BLaER1 treated with 17β-estradiol and CSF1 and Interleukin-3, amounts not matched to agents 10 nM and 100 nM (cell line): ENCODE data around the gene PRPF39.

Experiments used
- H3K27ac ChIP-seq, 11 experiments: shearing (Covaris generic); formaldehyde crosslinking; 2 replicates each; pipeline ENCODE4 v1.8.1; 2022
- H3K27me3 ChIP-seq, 11 experiments: shearing (Covaris generic); formaldehyde crosslinking; 2 replicates each; pipeline ENCODE4 v1.8.1; 2022
- H3K36me3 ChIP-seq, 11 experiments: shearing (Covaris generic); formaldehyde crosslinking; 2 replicates each; pipeline ENCODE4 v1.8.1; 2022
- H3K4me1 ChIP-seq, 10 experiments: shearing (Covaris generic); formaldehyde crosslinking; 2 replicates each; pipeline ENCODE4 v1.8.1; 2022
- H3K4me2 ChIP-seq, 11 experiments: shearing (Covaris generic); formaldehyde crosslinking; 2 replicates each; pipeline ENCODE4 v1.8.1; 2022
- H3K4me3 ChIP-seq, 10 experiments: shearing (Covaris generic); formaldehyde crosslinking; 2 replicates each; pipeline ENCODE4 v1.8.1; 2022
- H3K9ac ChIP-seq, 11 experiments: shearing (Covaris generic); formaldehyde crosslinking; 2 replicates each; pipeline ENCODE4 v1.8.1; 2022
- H3K9me3 ChIP-seq, 11 experiments: shearing (Covaris generic); formaldehyde crosslinking; replicated peaks in 1 of 11; 2 replicates each; pipeline ENCODE4 v1.8.1; 2022
- H4K20me1 ChIP-seq, 11 experiments: shearing (Covaris generic); formaldehyde crosslinking; 2 replicates each; pipeline ENCODE4 v1.8.1; 2022
- Cebpa-rat ChIP-seq, 11 experiments: shearing (Covaris generic); IDR thresholded peaks; 2 replicates each; pipeline ENCODE4 v1.8.1; 2022

Gene PRPF39

GRCh38 chr14:45120096-45120495 lies 36.2 kb downstream of the PRPF39 start:
- Histone ChIP-seq H3K36me3 (peaks cover 89 to 100% (median 99%) of the 10 kb centered on the region in 11 experiments), H4K20me1 (peaks cover 0 to 16% (median 4%) of the 10 kb centered on the region in 11 experiments; a peak in 10 of 22 replicates)
- TF ChIP-seq Cebpa-rat (IDR thresholded peaks at IDR 0.05) = no peak

DNA sequence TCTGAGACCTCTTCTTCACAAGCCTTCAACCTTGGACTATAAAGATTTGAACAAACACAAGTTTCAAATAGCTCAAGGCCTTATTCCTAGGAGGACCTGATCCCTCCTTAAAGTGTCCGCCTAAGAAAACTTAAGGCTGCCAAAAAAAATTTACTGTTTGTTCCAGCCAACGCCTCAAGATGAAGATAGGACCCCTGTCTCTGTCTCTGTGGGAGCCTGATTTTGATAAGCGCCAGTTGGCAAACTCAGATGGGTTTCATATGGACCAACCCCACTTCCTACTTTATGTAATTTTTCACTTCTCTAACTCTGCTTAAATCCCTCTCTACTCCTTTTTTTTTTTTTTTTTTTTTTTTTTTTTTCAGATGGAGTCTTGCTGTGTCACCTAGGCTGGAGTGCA lies 39.4 kb downstream of the PRPF39 start:
- no peak for TF ChIP-seq Cebpa-rat (IDR thresholded peaks at IDR 0.05)
- H3K4me3 ChIP-seq = no peak overlapping the region
- no peak overlapping the region for H3K9ac ChIP-seq
- no peaks in the 10 kb centered on the region for H3K9me3 ChIP-seq
- H3K27ac ChIP-seq = no peak overlapping the region
- no peaks in the 10 kb centered on the region for H3K4me1 ChIP-seq
- H3K36me3 ChIP-seq = peaks cover 88 to 100% (median 97%) of the 10 kb centered on the region in 11 experiments
- H3K4me2 ChIP-seq = no peak overlapping the region
- H3K27me3 ChIP-seq = no peaks in the 10 kb centered on the region
- peaks cover 0 to 6% (median under 1%) of the 10 kb centered on the region in 11 experiments; a peak in 6 of 22 replicates for H4K20me1 ChIP-seq

More at GRCh38 chr14:45120096-45120495, 36.2 kb downstream of the PRPF39 start:
- no peak overlapping the region for H3K4me2 ChIP-seq
- no peaks in the 10 kb centered on the region for H3K4me1 ChIP-seq
- no peaks in the 10 kb centered on the region for H3K27me3 ChIP-seq
- H3K9ac ChIP-seq = no peak overlapping the region
- no peak overlapping the region for H3K27ac ChIP-seq
- H3K4me3 ChIP-seq = no peak overlapping the region
- H3K9me3 ChIP-seq = no peaks in the 10 kb centered on the region

- H3K9ac ChIP-seq = no peak overlapping the region
- H4K20me1 ChIP-seq = peaks cover 0 to 9% (median 0%) of the 10 kb centered on the region in 11 experiments; a peak in 4 of 22 replicates
- peaks cover 83 to 99% (median 86%) of the 10 kb centered on the region in 11 experiments for H3K36me3 ChIP-seq
These were observed 41.8 kb downstream of the PRPF39 start for GRCh38 chr14:45125754-45126153.

GRCh38 chr14:45128963-45129629 lies 45.2 kb downstream of the PRPF39 start:
- H3K27ac ChIP-seq = no peak overlapping the region
- H4K20me1 ChIP-seq = peaks cover 0 to 9% (median 0%) of the 10 kb centered on the region in 11 experiments; a peak in 2 of 22 replicates
- no peak for TF ChIP-seq Cebpa-rat (IDR thresholded peaks at IDR 0.05)
- H3K27me3 ChIP-seq = no peaks in the 10 kb centered on the region
- H3K36me3 ChIP-seq = peaks cover 51 to 78% (median 56%) of the 10 kb centered on the region in 11 experiments
- no peak overlapping the region for H3K4me2 ChIP-seq
- H3K4me3 ChIP-seq = no peak overlapping the region
- H3K9ac ChIP-seq = no peak overlapping the region
- no peaks in the 10 kb centered on the region for H3K9me3 ChIP-seq
- H3K4me1 ChIP-seq = peaks cover 6 to 33% (median 16%) of the 10 kb centered on the region in 10 experiments; a peak in 19 of 20 replicates

More at GRCh38 chr14:45125754-45126153, 41.8 kb downstream of the PRPF39 start:
- Histone ChIP-seq H3K4me3 (no peak overlapping the region), H3K4me1 (peaks cover 0 to 6% (median 1%) of the 10 kb centered on the region in 10 experiments; a peak in 8 of 20 replicates), H3K9me3 (no peaks in the 10 kb centered on the region), H3K27ac (no peak overlapping the region), H3K27me3 (no peaks in the 10 kb centered on the region), H3K4me2 (no peak overlapping the region)
- TF ChIP-seq Cebpa-rat (IDR thresholded peaks at IDR 0.05) = no peak

- no peak for TF ChIP-seq Cebpa-rat (IDR thresholded peaks at IDR 0.05)
- Histone ChIP-seq H3K4me3 (peak overlapping the region; percentile 61 to 91 (median 86)), H3K36me3 (peaks cover 8 to 33% (median 12%) of the 10 kb centered on the region in 11 experiments; a peak in 20 of 22 replicates), H3K9me3 (no peaks in the 10 kb centered on the region), H3K27ac (peak overlapping the region; percentile 89 to 97 (median 94)), H3K9ac (peak overlapping the region; percentile 89 to 96 (median 94)), H4K20me1 (peaks cover 0 to 13% (median 0%) of the 10 kb centered on the region in 11 experiments; a peak in 6 of 22 replicates), H3K27me3 (no peaks in the 10 kb centered on the region), H3K4me2 (peak overlapping the region; percentile 72 to 93 (median 81)), H3K4me1 (peaks cover 21 to 57% (median 39%) of the 10 kb centered on the region in 10 experiments)
These were observed 49.8 kb downstream of the PRPF39 start for GRCh38 chr14:45133683-45134050.

DNA sequence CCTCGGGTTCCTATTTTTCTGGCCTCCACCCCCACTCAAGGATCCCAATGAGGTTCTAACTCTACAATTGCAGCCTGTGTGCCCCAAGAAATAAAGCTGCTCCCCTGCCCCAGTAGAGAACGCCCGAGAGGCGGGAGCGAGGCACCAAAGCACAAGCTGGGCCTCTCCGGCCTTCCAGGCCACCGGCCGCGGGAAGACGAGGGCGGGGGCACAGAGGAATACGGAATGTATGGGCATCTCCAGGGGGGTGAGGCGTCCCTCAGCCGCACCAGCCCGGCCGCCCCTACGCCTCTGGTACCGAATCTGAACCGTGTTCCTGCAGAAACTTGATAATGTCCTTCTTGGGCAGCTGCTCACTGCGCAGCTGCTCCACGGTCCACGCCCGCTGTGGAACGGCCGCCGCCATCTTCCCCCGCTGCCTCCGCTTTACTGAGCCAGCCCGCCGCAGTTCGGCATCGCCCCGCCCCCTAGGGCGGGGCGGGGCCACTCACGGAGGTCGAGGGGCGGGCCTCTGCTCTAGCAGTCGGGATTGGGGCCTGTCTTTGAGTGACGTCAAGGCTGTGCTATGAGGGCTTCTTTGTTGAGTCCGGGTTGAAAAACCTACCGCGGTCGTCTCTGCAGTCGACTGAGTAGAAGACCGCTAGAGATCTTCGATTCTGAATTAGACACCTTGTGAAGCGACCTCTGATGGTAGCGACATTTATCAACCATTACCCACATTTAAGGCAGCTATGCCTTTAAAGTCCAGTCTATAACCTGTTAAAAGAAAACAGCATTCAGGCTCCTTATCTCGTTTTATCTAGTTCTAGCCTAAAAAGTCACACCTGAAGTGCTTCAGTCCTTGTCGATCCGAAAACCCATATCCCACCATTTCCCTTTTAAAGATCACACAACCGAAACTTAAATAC lies 50.4 kb downstream of the PRPF39 start, which contains the start of gene FKBP3:
TSS of gene FKBP3 (minus strand) at position 431 of the 908 bp plus-strand sequence. CDS start at position 406, 25 bp downstream.
- Histone ChIP-seq H3K4me2 (peak within 1 kb of the TSS; percentile 77 to 95 (median 91)), H3K27me3 (no peaks in the 10 kb centered on the region), H3K36me3 (peaks cover 4 to 26% (median 7%) of the 10 kb centered on the region in 11 experiments; a peak in 20 of 22 replicates), H4K20me1 (peaks cover 0 to 13% (median 0%) of the 10 kb centered on the region in 11 experiments; a peak in 6 of 22 replicates), H3K4me1 (peaks cover 23 to 59% (median 42%) of the 10 kb centered on the region in 10 experiments), H3K9ac (peak within 1 kb of the TSS; percentile 89 to 96 (median 94)), H3K27ac (peak within 1 kb of the TSS; percentile 89 to 97 (median 94)), H3K4me3 (peak within 1 kb of the TSS; percentile 61 to 91 (median 86)), H3K9me3 (no peaks in the 10 kb centered on the region)
- no peak for TF ChIP-seq Cebpa-rat (IDR thresholded peaks at IDR 0.05)

DNA sequence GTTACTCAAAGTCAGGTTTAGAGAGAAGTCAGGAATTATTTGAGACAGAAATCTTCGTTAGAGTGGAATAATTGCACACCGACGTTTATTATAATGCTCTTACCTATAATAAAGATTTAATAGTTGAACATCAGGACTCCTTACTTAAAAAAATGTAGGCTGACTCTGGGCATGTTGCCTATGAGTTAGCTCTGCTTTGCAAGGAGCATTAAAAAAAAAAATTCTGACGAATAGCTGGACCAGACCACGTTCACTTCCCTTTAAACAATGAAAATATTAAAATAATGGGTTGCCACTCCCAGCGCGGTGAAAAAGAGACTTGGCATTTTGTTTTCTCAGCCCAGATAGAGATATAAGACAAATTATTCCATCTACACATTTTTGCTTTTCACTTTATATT lies 51.2 kb downstream of the PRPF39 start:
- peak overlapping the region; percentile 61 to 91 (median 86) for H3K4me3 ChIP-seq
- H3K27me3 ChIP-seq = no peaks in the 10 kb centered on the region
- H3K36me3 ChIP-seq = peaks cover 0 to 27% (median 0%) of the 10 kb centered on the region in 11 experiments; a peak in 5 of 22 replicates
- peaks cover 23 to 59% (median 45%) of the 10 kb centered on the region in 10 experiments for H3K4me1 ChIP-seq
- TF ChIP-seq Cebpa-rat (IDR thresholded peaks at IDR 0.05) = no peak
- peak overlapping the region; percentile 89 to 97 (median 94) for H3K27ac ChIP-seq
- peaks cover 0 to 22% (median 0%) of the 10 kb centered on the region in 11 experiments; a peak in 6 of 22 replicates for H4K20me1 ChIP-seq
- H3K9ac ChIP-seq = peak overlapping the region; percentile 89 to 96 (median 94)
- H3K9me3 ChIP-seq = no peaks in the 10 kb centered on the region
- peak overlapping the region; percentile 77 to 95 (median 91) for H3K4me2 ChIP-seq

GRCh38 chr14:45135659-45136395 lies 51.9 kb downstream of the PRPF39 start, which contains the start of gene FANCM:
FANCM (plus strand) TSS chr14:45135930; CDS start chr14:45136032, 102 bp downstream.
- H3K4me1 ChIP-seq = peaks cover 23 to 53% (median 42%) of the 10 kb centered on the region in 10 experiments
- peak within 1 kb of the TSS; percentile 61 to 91 (median 86) for H3K4me3 ChIP-seq
- peaks cover 0 to 29% (median 4%) of the 10 kb centered on the region in 11 experiments; a peak in 7 of 22 replicates for H3K36me3 ChIP-seq
- H4K20me1 ChIP-seq = peaks cover 0 to 19% (median 0%) of the 10 kb centered on the region in 11 experiments; a peak in 6 of 22 replicates
- peak within 1 kb of the TSS; percentile 89 to 96 (median 94) for H3K9ac ChIP-seq
- H3K27me3 ChIP-seq = no peaks in the 10 kb centered on the region
- H3K4me2 ChIP-seq = peak within 1 kb of the TSS; percentile 88 to 97 (median 92)
- no peaks in the 10 kb centered on the region for H3K9me3 ChIP-seq
- H3K27ac ChIP-seq = peak within 1 kb of the TSS; percentile 89 to 97 (median 94)
- TF ChIP-seq Cebpa-rat (IDR thresholded peaks at IDR 0.05) = no peak
